ENCODE data around the gene DZIP3.

The DZIP3 gene

GRCh38 chr3:108566599-108566998 is 22.9 kb upstream of the DZIP3 start:
- no peak overlapping the region for H2BK15ac ChIP-seq (ENCODE audit: low read depth, poor library complexity, severe bottlenecking)
- no peak overlapping the region for H3K18ac ChIP-seq (ENCODE audit: low read depth in 1 of 2, low read length in 2 of 2)
- H4K91ac ChIP-seq (ENCODE audit: low read length): no peak overlapping the region
- 100% methylated on average over 1 of the region's 1 CpG for WGBS
- H3K14ac ChIP-seq (ENCODE audit: low read length in 2 of 2): no peak overlapping the region
- peaks cover 2% of the 10 kb centered on the region for H3K79me1 ChIP-seq (replicated peaks; ENCODE audit: low read length, poor library complexity, severe bottlenecking)
- no peaks in the 10 kb centered on the region for H3K27me3 ChIP-seq (ENCODE audit: control insufficient read depth in 1 of 2, insufficient read depth in 1 of 2, low read length in 2 of 2)
- no peak overlapping the region for H3K23ac ChIP-seq (ENCODE audit: low read length in 2 of 2)
- H4K8ac ChIP-seq (ENCODE audit: low read length): no peak overlapping the region
- no peaks in the 10 kb centered on the region for H3K9me3 ChIP-seq (ENCODE audit: control insufficient read depth, low read length)
- H3K4me1 ChIP-seq (ENCODE audit: control insufficient read depth, insufficient read depth, low read depth, low read length): no peaks in the 10 kb centered on the region
- H2BK120ac ChIP-seq (ENCODE audit: low read depth, low read length): no peak overlapping the region
- DNase-seq: no peak
- no peak overlapping the region for H3K4me2 ChIP-seq (ENCODE audit: low read length, poor library complexity, severe bottlenecking)
- H3K9ac ChIP-seq (ENCODE audit: low read length): no peak overlapping the region
- H2AK5ac ChIP-seq (ENCODE audit: low read length, severe bottlenecking): no peak overlapping the region
- H2BK5ac ChIP-seq (ENCODE audit: low read depth, low read length, poor library complexity, severe bottlenecking): no peak overlapping the region
- H2AFZ ChIP-seq (ENCODE audit: low read depth, low read length): no peak overlapping the region
- no peak overlapping the region for H3K4me3 ChIP-seq (ENCODE audit: insufficient read depth in 1 of 2, low read depth in 1 of 2, low read length in 2 of 2)
- H3K4ac ChIP-seq (ENCODE audit: low read depth in 1 of 2, low read length in 2 of 2): no peak overlapping the region
- no peak overlapping the region for H2BK12ac ChIP-seq (ENCODE audit: low read length in 2 of 2)
- H3K36me3 ChIP-seq (ENCODE audit: control insufficient read depth in 1 of 2, insufficient read depth in 2 of 2, low read depth in 1 of 2, low read length in 2 of 2): peaks cover 0 to 11% of the 10 kb centered on the region in 2 experiments
- no peak overlapping the region for H3K27ac ChIP-seq (ENCODE audit: low read length, poor library complexity, severe bottlenecking)

DNA sequence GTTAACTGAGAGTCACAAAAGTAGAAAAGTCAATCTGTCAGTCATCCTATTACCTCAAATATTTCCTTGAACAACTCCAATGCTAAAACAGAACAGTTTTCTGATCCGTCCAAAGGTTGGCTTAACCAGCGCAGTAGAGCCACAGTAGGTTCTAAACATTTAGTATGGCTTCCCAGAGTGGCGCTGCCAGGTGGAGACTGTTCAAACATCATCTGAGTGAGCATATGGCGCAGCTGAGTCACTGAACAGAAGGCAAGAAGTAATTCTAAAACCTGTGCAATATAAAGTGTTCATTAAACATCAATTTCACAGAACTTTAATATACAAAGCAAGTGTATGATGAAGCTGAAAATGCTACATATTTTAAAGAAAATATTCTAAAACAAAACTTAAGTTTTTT is 20.2 kb upstream of the DZIP3 start:
- Histone ChIP-seq H2AK5ac (ENCODE audit: low read length, severe bottlenecking) (no peak overlapping the region), H3K4ac (ENCODE audit: low read depth in 1 of 2, low read length in 2 of 2) (no peak overlapping the region), H3K14ac (ENCODE audit: low read length in 2 of 2) (no peak overlapping the region), H2BK12ac (ENCODE audit: low read length in 2 of 2) (no peak overlapping the region), H4K91ac (ENCODE audit: low read length) (no peak overlapping the region), H3K36me3 (ENCODE audit: control insufficient read depth in 1 of 2, insufficient read depth in 2 of 2, low read depth in 1 of 2, low read length in 2 of 2) (peaks cover 0 to 26% of the 10 kb centered on the region in 2 experiments), H3K23ac (ENCODE audit: low read length in 2 of 2) (no peak overlapping the region), H2BK15ac (ENCODE audit: low read depth, poor library complexity, severe bottlenecking) (no peak overlapping the region), H4K8ac (ENCODE audit: low read length) (no peak overlapping the region), H3K79me1 (replicated peaks; ENCODE audit: low read length, poor library complexity, severe bottlenecking) (peaks cover 2% of the 10 kb centered on the region), H2AFZ (ENCODE audit: low read depth, low read length) (no peak overlapping the region), H2BK120ac (ENCODE audit: low read depth, low read length) (no peak overlapping the region), H3K27me3 (ENCODE audit: control insufficient read depth in 1 of 2, insufficient read depth in 1 of 2, low read length in 2 of 2) (no peaks in the 10 kb centered on the region), H3K4me2 (ENCODE audit: low read length, poor library complexity, severe bottlenecking) (no peak overlapping the region), H3K27ac (ENCODE audit: low read length, poor library complexity, severe bottlenecking) (no peak overlapping the region), H3K4me1 (ENCODE audit: control insufficient read depth, insufficient read depth, low read depth, low read length) (no peaks in the 10 kb centered on the region), H3K9me3 (ENCODE audit: control insufficient read depth, low read length) (peaks cover 24% of the 10 kb centered on the region), H3K18ac (ENCODE audit: low read depth in 1 of 2, low read length in 2 of 2) (no peak overlapping the region), H3K9ac (ENCODE audit: low read length) (no peak overlapping the region), H3K4me3 (ENCODE audit: insufficient read depth in 1 of 2, low read depth in 1 of 2, low read length in 2 of 2) (no peak overlapping the region), H2BK5ac (ENCODE audit: low read depth, low read length, poor library complexity, severe bottlenecking) (no peak overlapping the region)
- WGBS: 100% methylated on average over 3 of the region's 4 CpGs
- DNase-seq: no peak

DNA sequence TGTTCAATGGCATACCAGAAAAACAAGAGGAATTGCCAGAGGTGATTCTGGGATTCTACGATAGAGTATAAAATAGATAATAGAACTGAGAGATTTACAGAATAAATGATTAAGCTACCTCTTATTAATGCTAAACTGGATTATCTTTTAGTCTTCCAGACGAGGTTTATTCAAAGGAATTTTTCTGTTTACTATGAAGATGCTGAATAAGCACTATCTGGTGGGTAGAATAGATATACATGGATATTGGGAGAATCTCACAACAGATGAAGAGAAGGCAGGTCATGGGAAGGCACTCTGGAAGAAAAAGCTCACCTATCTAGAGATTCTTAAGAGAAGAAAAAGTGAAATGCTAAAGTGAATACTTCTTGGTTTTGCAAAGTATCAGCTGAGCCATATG is 11.5 kb upstream of the DZIP3 start:
- H2AFZ ChIP-seq (ENCODE audit: low read depth, low read length): no peak overlapping the region
- no peak overlapping the region for H3K23ac ChIP-seq (ENCODE audit: low read length in 2 of 2)
- no peak overlapping the region for H2BK12ac ChIP-seq (ENCODE audit: low read length in 2 of 2)
- H3K36me3 ChIP-seq (ENCODE audit: control insufficient read depth in 1 of 2, insufficient read depth in 2 of 2, low read depth in 1 of 2, low read length in 2 of 2): peaks cover 6 to 51% of the 10 kb centered on the region in 2 experiments
- 94% methylated on average over 2 of the region's 2 CpGs for WGBS
- no peak overlapping the region for H2BK120ac ChIP-seq (ENCODE audit: low read depth, low read length)
- H2AK5ac ChIP-seq (ENCODE audit: low read length, severe bottlenecking): no peak overlapping the region
- H3K4me2 ChIP-seq (ENCODE audit: low read length, poor library complexity, severe bottlenecking): no peak overlapping the region
- H4K91ac ChIP-seq (ENCODE audit: low read length): no peak overlapping the region
- H4K8ac ChIP-seq (ENCODE audit: low read length): no peak overlapping the region
- H3K27me3 ChIP-seq (ENCODE audit: control insufficient read depth in 1 of 2, insufficient read depth in 1 of 2, low read length in 2 of 2): no peaks in the 10 kb centered on the region
- no peak overlapping the region for H3K18ac ChIP-seq (ENCODE audit: low read depth in 1 of 2, low read length in 2 of 2)
- peaks cover 6% of the 10 kb centered on the region for H3K79me1 ChIP-seq (replicated peaks; ENCODE audit: low read length, poor library complexity, severe bottlenecking)
- no peak overlapping the region for H2BK5ac ChIP-seq (ENCODE audit: low read depth, low read length, poor library complexity, severe bottlenecking)
- H3K27ac ChIP-seq (ENCODE audit: low read length, poor library complexity, severe bottlenecking): no peak overlapping the region
- H3K9me3 ChIP-seq (ENCODE audit: control insufficient read depth, low read length): peaks cover 16% of the 10 kb centered on the region
- no peaks in the 10 kb centered on the region for H3K4me1 ChIP-seq (ENCODE audit: control insufficient read depth, insufficient read depth, low read depth, low read length)
- no peak overlapping the region for H3K9ac ChIP-seq (ENCODE audit: low read length)
- no peak overlapping the region for H3K4ac ChIP-seq (ENCODE audit: low read depth in 1 of 2, low read length in 2 of 2)
- H3K14ac ChIP-seq (ENCODE audit: low read length in 2 of 2): no peak overlapping the region
- H2BK15ac ChIP-seq (ENCODE audit: low read depth, poor library complexity, severe bottlenecking): no peak overlapping the region
- no peak for DNase-seq
- H3K4me3 ChIP-seq (ENCODE audit: insufficient read depth in 1 of 2, low read depth in 1 of 2, low read length in 2 of 2): no peak overlapping the region

DNA sequence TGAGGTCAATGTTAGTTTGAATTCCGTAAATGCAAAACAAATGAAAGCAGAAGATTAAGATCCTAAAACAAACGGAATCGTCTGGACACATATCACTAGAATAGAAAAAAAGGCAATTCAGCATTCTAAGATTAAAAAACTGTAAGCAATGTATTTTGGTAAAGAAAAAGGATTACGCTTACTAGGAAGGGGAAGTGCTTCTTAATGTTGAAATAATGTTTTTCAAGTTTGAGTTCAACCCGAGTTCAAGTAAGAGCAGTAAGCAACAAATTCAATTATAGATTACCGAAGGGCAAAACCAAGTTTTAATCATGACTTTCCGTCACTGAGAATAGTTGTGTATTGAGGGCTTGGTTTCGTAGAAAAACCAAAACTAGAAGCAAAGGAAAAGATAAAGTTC is 921 bp upstream of the DZIP3 start:
- Histone ChIP-seq H3K4ac (ENCODE audit: low read depth in 1 of 2, low read length in 2 of 2) (no peak overlapping the region), H3K4me3 (ENCODE audit: insufficient read depth in 1 of 2, low read depth in 1 of 2, low read length in 2 of 2) (peak overlapping the region; percentile 73 to 97), H3K9ac (ENCODE audit: low read length) (peak overlapping the region; percentile 98), H2BK15ac (ENCODE audit: low read depth, poor library complexity, severe bottlenecking) (no peak overlapping the region), H3K27ac (ENCODE audit: low read length, poor library complexity, severe bottlenecking) (no peak overlapping the region), H4K91ac (ENCODE audit: low read length) (no peak overlapping the region), H3K4me1 (ENCODE audit: control insufficient read depth, insufficient read depth, low read depth, low read length) (peaks cover 3% of the 10 kb centered on the region), H3K27me3 (ENCODE audit: control insufficient read depth in 1 of 2, insufficient read depth in 1 of 2, low read length in 2 of 2) (no peaks in the 10 kb centered on the region), H3K14ac (ENCODE audit: low read length in 2 of 2) (no peak overlapping the region), H3K79me1 (replicated peaks; ENCODE audit: low read length, poor library complexity, severe bottlenecking) (peaks cover 12% of the 10 kb centered on the region), H3K23ac (ENCODE audit: low read length in 2 of 2) (no peak overlapping the region), H2BK120ac (ENCODE audit: low read depth, low read length) (no peak overlapping the region), H4K8ac (ENCODE audit: low read length) (no peak overlapping the region), H2AFZ (ENCODE audit: low read depth, low read length) (no peak overlapping the region), H2BK5ac (ENCODE audit: low read depth, low read length, poor library complexity, severe bottlenecking) (no peak overlapping the region), H3K18ac (ENCODE audit: low read depth in 1 of 2, low read length in 2 of 2) (no peak overlapping the region), H3K9me3 (ENCODE audit: control insufficient read depth, low read length) (no peaks in the 10 kb centered on the region), H2AK5ac (ENCODE audit: low read length, severe bottlenecking) (no peak overlapping the region), H3K36me3 (ENCODE audit: control insufficient read depth in 1 of 2, insufficient read depth in 2 of 2, low read depth in 1 of 2, low read length in 2 of 2) (peaks cover 0 to under 1% of the 10 kb centered on the region in 2 experiments), H3K4me2 (ENCODE audit: low read length, poor library complexity, severe bottlenecking) (peak overlapping the region; percentile 51), H2BK12ac (ENCODE audit: low read length in 2 of 2) (no peak overlapping the region)
- no peak for DNase-seq
- WGBS: 0% methylated on average over 3 of the region's 8 CpGs
